Measurements from ENCODE around the gene UBXN11.

UBXN11 gene

GRCh38 chr1:26283279-26283853, 23.1 kb downstream of the UBXN11 start:
- Histone ChIP-seq H3K9me3 (ENCODE audit: insufficient read depth, low read depth, low read length) (no peaks in the 10 kb centered on the region), H3K9ac (ENCODE audit: low read depth, low read length) (no peak overlapping the region), H3K27me3 (ENCODE audit: insufficient read depth, low read length) (no peaks in the 10 kb centered on the region), H3K36me3 (ENCODE audit: insufficient read depth, low read length) (peaks cover 2% of the 10 kb centered on the region; the same call in 1 of the 2 replicates), H3K27ac (ENCODE audit: low read depth, low read length) (no peak overlapping the region), H3K4me3 (ENCODE audit: low read length) (no peak overlapping the region), H3K4me1 (ENCODE audit: insufficient read depth, low read length) (peaks cover 20% of the 10 kb centered on the region)
- 95% methylated on average over 4 of the region's 4 CpGs for WGBS

DNA sequence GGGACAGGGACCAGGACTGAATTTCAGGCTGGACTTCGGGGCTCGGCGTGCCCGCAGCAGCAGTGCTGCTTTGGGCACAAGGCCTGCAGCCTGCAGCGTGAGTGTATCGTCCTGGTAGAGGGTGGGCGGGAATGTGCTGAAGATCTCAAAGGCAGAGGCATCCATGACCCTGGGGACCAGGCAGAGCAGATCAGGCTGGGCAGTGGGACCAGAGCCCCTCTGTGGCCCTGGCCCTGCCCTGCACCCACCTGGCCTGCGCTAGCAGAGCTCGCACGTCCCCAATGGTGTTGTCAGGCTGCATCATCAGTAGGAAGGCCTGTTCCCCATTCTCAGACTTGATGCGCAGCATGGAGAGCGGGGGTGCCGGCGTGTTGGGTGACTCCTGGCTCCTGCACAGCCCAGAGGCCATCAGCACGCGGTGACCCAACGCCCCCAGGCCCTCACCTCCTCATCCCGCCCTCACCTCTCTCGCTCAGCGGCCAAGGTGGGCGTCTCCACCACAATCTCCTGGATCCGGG, 24.0 kb downstream of the UBXN11 start:
- Histone ChIP-seq H3K4me1 (ENCODE audit: insufficient read depth, low read length) (peaks cover 20% of the 10 kb centered on the region), H3K9me3 (ENCODE audit: insufficient read depth, low read depth, low read length) (no peaks in the 10 kb centered on the region), H3K9ac (ENCODE audit: low read depth, low read length) (no peak overlapping the region), H3K4me3 (ENCODE audit: low read length) (no peak overlapping the region), H3K27ac (ENCODE audit: low read depth, low read length) (peak overlapping the region; percentile 23; the same call in 1 of the 2 replicates), H3K27me3 (ENCODE audit: insufficient read depth, low read length) (no peaks in the 10 kb centered on the region), H3K36me3 (ENCODE audit: insufficient read depth, low read length) (peaks cover 11% of the 10 kb centered on the region)
- 82% methylated on average over 21 of the region's 22 CpGs for WGBS

- Histone ChIP-seq H3K9me3 (ENCODE audit: insufficient read depth, low read depth, low read length) (no peaks in the 10 kb centered on the region), H3K27me3 (ENCODE audit: insufficient read depth, low read length) (no peaks in the 10 kb centered on the region), H3K36me3 (ENCODE audit: insufficient read depth, low read length) (peaks cover 16% of the 10 kb centered on the region), H3K9ac (ENCODE audit: low read depth, low read length) (no peak overlapping the region), H3K4me3 (ENCODE audit: low read length) (peak overlapping the region; percentile 8), H3K27ac (ENCODE audit: low read depth, low read length) (peak overlapping the region; percentile 34; the same call in 1 of the 2 replicates), H3K4me1 (ENCODE audit: insufficient read depth, low read length) (peaks cover 20% of the 10 kb centered on the region)
- 8% methylated on average over 15 of the region's 15 CpGs for WGBS
These were observed 24.5 kb downstream of the UBXN11 start for GRCh38 chr1:26281971-26282370.

- Histone ChIP-seq H3K9me3 (ENCODE audit: insufficient read depth, low read depth, low read length) (no peaks in the 10 kb centered on the region), H3K4me3 (ENCODE audit: low read length) (peak overlapping the region; percentile 83), H3K4me1 (ENCODE audit: insufficient read depth, low read length) (peaks cover 20% of the 10 kb centered on the region), H3K27ac (ENCODE audit: low read depth, low read length) (peak overlapping the region; percentile 34; the same call in 1 of the 2 replicates), H3K36me3 (ENCODE audit: insufficient read depth, low read length) (peaks cover 23% of the 10 kb centered on the region), H3K27me3 (ENCODE audit: insufficient read depth, low read length) (no peaks in the 10 kb centered on the region), H3K9ac (ENCODE audit: low read depth, low read length) (no peak overlapping the region)
- WGBS = 92% methylated on average over 5 of the region's 5 CpGs
These were observed 25.1 kb downstream of the UBXN11 start for GRCh38 chr1:26281091-26281958.

DNA sequence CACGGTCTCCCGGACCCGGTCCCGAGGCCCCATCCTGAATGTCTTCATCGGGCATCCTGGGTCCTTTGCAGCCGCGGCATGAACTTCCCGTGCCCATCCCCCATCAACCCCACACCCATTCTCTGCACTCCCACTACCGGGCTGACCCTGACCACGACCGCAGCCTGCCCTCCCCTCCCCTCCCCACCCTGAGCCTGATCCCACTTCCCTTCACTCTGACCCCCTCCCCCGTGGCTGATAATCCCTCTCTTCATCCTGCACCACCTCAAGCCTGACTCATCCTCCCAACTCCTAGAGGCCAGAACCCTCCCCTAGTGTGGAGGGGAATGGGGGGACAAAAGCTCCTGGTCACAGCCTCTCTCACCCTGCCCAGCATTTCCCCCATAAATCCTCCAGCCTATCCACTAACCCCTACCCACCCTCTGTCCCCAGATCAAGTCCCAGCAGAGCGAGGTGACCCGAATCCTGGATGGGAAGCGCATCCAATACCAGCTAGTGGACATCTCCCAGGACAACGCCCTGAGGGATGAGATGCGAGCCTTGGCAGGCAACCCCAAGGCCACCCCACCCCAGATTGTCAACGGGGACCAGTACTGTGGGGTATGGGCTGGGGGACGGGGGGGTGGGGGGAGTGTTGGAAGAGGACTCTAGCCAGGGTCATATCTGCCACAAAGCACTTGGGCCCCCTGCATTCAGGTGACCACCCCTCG, 25.9 kb downstream of the UBXN11 start:
- 28% methylated on average over 20 of the region's 20 CpGs for WGBS
- H3K9me3 ChIP-seq (ENCODE audit: insufficient read depth, low read depth, low read length) = no peaks in the 10 kb centered on the region
- H3K4me3 ChIP-seq (ENCODE audit: low read length) = peak overlapping the region; percentile 83
- peaks cover 24% of the 10 kb centered on the region for H3K4me1 ChIP-seq (ENCODE audit: insufficient read depth, low read length)
- H3K9ac ChIP-seq (ENCODE audit: low read depth, low read length) = peak overlapping the region; percentile 84
- H3K36me3 ChIP-seq (ENCODE audit: insufficient read depth, low read length) = peaks cover 30% of the 10 kb centered on the region
- H3K27me3 ChIP-seq (ENCODE audit: insufficient read depth, low read length) = no peaks in the 10 kb centered on the region
- peak overlapping the region; percentile 86 for H3K27ac ChIP-seq (ENCODE audit: low read depth, low read length)

- H3K27me3 ChIP-seq (ENCODE audit: insufficient read depth, low read length) = no peaks in the 10 kb centered on the region
- 1% methylated on average over 64 of the region's 66 CpGs for whole genome bisulfite sequencing
- peak within 1 kb of the TSS; percentile 83 for H3K4me3 ChIP-seq (ENCODE audit: low read length)
- peak within 1 kb of the TSS; percentile 84 for H3K9ac ChIP-seq (ENCODE audit: low read depth, low read length)
- H3K4me1 ChIP-seq (ENCODE audit: insufficient read depth, low read length) = peaks cover 24% of the 10 kb centered on the region
- H3K27ac ChIP-seq (ENCODE audit: low read depth, low read length) = peak within 1 kb of the TSS; percentile 86
- H3K36me3 ChIP-seq (ENCODE audit: insufficient read depth, low read length) = peaks cover 34% of the 10 kb centered on the region
- H3K9me3 ChIP-seq (ENCODE audit: insufficient read depth, low read depth, low read length) = no peaks in the 10 kb centered on the region
These were observed 26.7 kb downstream of the UBXN11 start, which contains the start of gene SH3BGRL3 for GRCh38 chr1:26279456-26280332. SH3BGRL3 (plus strand) TSS chr1:26280086; CDS start chr1:26280156, 70 bp downstream.

DNA sequence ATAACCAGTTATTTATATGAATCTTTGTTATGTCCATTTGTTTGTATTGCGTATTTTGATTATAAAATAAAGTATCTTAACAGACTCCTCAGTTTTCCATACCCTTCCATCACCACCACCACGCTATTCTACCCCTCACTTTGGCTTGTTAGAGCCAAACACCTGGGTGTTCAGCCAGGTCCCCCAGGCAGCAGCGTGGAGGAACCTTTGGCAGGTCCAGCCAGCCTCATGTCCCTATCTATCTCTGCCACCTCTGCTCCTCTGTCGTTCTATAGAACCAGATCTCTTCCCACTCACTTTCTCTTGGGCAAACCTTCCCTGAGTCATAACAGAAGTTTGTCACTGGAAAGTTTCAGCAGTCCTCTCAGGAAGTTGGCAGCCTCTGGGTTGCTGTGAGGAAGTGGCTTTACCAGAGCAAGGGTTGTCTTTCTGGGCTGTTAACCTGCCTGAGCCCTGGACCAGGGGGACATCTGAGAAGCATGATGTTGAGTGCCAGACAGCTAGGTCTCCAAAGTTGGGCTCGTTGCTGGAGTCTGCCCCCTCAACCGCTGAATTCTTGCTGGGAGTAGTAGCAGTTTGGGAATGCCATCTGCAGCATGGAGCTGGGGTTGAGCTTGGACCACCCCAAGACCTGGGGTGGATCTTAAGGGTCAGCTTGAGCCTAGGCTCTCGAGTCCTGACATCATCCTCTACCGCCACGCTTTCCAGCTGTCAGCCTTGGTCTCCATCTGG, 27.5 kb downstream of the UBXN11 start:
- Histone ChIP-seq H3K27me3 (ENCODE audit: insufficient read depth, low read length) (no peaks in the 10 kb centered on the region), H3K36me3 (ENCODE audit: insufficient read depth, low read length) (peaks cover 42% of the 10 kb centered on the region), H3K4me3 (ENCODE audit: low read length) (peak overlapping the region; percentile 83), H3K9ac (ENCODE audit: low read depth, low read length) (peak overlapping the region; percentile 84), H3K27ac (ENCODE audit: low read depth, low read length) (peak overlapping the region; percentile 86; the same call in 1 of the 2 replicates), H3K4me1 (ENCODE audit: insufficient read depth, low read length) (peaks cover 24% of the 10 kb centered on the region), H3K9me3 (ENCODE audit: insufficient read depth, low read depth, low read length) (no peaks in the 10 kb centered on the region)
- WGBS = 79% methylated on average over 8 of the region's 9 CpGs

- H3K27me3 ChIP-seq (ENCODE audit: insufficient read depth, low read length) = no peaks in the 10 kb centered on the region
- H3K27ac ChIP-seq (ENCODE audit: low read depth, low read length) = no peak overlapping the region
- H3K4me1 ChIP-seq (ENCODE audit: insufficient read depth, low read length) = peaks cover 24% of the 10 kb centered on the region
- no peak overlapping the region for H3K4me3 ChIP-seq (ENCODE audit: low read length)
- H3K36me3 ChIP-seq (ENCODE audit: insufficient read depth, low read length) = peaks cover 43% of the 10 kb centered on the region
- no peaks in the 10 kb centered on the region for H3K9me3 ChIP-seq (ENCODE audit: insufficient read depth, low read depth, low read length)
- H3K9ac ChIP-seq (ENCODE audit: low read depth, low read length) = no peak overlapping the region
- WGBS = 87% methylated on average over 4 of the region's 4 CpGs
These were observed 28.1 kb downstream of the UBXN11 start for GRCh38 chr1:26278303-26278702.

GRCh38 chr1:26277719-26278118, 28.7 kb downstream of the UBXN11 start:
- 100% methylated on average over 1 of the region's 1 CpG for WGBS
- H3K27me3 ChIP-seq (ENCODE audit: insufficient read depth, low read length) = no peaks in the 10 kb centered on the region
- H3K27ac ChIP-seq (ENCODE audit: low read depth, low read length) = no peak overlapping the region
- peaks cover 24% of the 10 kb centered on the region for H3K4me1 ChIP-seq (ENCODE audit: insufficient read depth, low read length)
- H3K36me3 ChIP-seq (ENCODE audit: insufficient read depth, low read length) = peaks cover 49% of the 10 kb centered on the region
- H3K9ac ChIP-seq (ENCODE audit: low read depth, low read length) = no peak overlapping the region
- no peak overlapping the region for H3K4me3 ChIP-seq (ENCODE audit: low read length)
- H3K9me3 ChIP-seq (ENCODE audit: insufficient read depth, low read depth, low read length) = no peaks in the 10 kb centered on the region

DNA sequence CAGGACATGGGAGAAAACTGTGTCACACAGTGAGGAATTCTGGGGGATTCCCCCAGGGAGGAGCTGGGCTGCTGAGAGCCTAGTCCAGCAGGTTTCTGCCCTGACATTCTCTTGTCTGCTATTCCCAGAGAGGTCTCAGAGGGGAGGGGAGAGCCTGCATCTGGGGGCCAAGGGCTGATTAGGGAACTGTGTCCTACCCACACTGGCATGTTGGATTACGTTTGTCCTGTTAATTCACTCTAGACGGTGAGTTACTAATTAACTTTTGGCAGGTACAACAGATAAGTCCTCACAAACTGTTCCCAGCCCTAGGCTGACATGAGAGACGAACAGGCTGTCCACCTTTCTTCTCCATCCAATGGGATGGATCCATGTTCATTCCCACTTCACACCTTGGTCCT, 29.2 kb downstream of the UBXN11 start:
- no peaks in the 10 kb centered on the region for H3K9me3 ChIP-seq (ENCODE audit: insufficient read depth, low read depth, low read length)
- H3K27ac ChIP-seq (ENCODE audit: low read depth, low read length) = no peak overlapping the region
- no peak overlapping the region for H3K9ac ChIP-seq (ENCODE audit: low read depth, low read length)
- WGBS = 90% methylated on average over 3 of the region's 3 CpGs
- peaks cover 20% of the 10 kb centered on the region for H3K4me1 ChIP-seq (ENCODE audit: insufficient read depth, low read length)
- H3K27me3 ChIP-seq (ENCODE audit: insufficient read depth, low read length) = no peaks in the 10 kb centered on the region
- peaks cover 51% of the 10 kb centered on the region for H3K36me3 ChIP-seq (ENCODE audit: insufficient read depth, low read length)
- H3K4me3 ChIP-seq (ENCODE audit: low read length) = no peak overlapping the region

Data from HUES64 (cell line).